ENCODE measurements around the gene SLC22A15. TPM values are rescaled to one million over a fixed set of nuclear protein-coding genes. Genes with fewer than 3 reads are reported as not detected.
A peak's percentile ranks its signal among the peaks of the same experiment; 100 is the strongest.
"Not testable (repeated sequence)": the region's sequence is repeated elsewhere in the genome, so short reads cannot be mapped to it uniquely, and the experiment has no call there.

SLC22A15 gene
- total RNA-seq, result 10.3 TPM

DNA sequence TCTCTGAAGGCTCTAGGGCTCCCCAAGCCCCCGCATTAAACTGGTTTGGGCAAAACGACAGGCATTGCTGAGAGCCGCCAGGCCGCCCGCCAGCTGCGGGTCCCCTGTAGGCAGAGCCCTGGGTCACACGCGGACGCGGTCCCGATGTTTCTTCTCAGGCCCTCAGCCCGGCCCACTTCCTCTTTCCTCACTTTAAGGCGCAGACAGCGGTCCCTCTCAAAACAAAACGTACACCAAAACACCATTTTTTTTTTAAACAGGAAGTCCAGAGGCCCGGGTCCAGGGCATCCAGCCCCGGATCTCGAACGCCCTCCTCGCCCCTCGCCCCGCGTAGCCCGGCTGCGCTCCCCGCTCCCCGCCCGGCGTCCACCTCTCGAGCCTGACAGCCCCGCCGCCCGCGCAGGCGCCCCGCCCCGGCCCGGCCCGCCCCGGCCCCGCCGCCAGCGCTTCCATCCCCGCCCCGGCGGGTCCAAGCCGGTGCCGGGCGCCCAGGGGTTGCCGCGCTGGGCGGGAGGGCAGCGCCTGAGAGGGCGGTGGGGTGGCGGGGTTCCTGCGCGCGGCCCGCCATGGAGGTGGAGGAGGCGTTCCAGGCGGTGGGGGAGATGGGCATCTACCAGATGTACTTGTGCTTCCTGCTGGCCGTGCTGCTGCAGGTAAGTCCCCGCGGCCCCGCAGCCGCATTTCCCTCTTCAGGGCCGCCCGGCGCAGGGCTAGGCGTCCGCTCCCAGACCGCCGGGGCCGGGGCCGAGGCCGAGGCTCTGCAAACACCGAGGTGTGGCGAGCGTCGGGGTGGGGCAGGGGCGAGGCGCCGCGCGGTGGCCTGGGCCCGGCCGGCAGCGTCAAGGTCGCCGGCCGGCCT, at the start of gene SLC22A15:
Gene SLC22A15, plus strand, starts transcription at position 452 of the 859 bp plus-strand sequence. Its CDS starts 115 bp downstream, at position 567.
- DNase-seq (ENCODE audit: low spot score), result peak; percentile 64

DNA sequence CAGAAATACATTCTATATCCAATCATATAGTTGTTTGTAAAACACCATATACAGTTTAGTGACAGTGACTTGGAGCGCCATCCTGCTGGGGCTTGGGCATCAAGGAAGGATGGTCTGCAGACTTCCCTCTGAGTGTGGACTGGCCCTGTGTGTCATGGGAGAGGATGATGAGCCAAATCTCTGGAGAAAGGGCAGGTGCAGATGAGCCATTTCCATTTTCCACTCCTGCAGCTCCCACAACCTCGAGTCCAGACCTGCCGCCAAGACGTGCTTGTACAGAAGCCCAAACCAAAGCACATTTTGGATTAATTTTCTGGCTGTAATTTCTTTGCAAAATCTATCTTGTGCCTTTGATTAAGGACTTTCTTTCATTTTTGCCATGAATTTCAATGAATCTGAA, 48.3 kb upstream of the SLC22A15 start:
- no peak for DNase-seq (ENCODE audit: low spot score)

DNA sequence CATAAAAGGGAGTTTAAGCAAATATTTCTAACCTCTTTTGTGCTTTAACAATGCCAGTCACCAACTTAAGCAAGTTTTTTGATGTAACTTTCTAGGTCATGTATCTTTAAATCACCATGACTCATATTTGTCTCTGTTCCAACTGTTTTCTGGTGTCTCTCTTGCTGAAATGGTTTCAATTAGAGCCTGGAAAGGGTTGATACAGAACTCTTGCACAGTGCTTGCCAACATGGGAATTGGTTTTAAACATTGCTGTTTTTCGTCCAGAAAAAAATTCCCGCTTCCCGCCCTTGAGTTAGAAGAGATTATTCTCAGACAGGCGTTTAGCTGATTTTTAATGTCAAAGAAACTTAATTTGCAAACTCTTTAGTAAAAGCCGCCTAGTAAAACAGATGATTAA, 46.4 kb upstream of the SLC22A15 start:
- no peak for DNase-seq (ENCODE audit: low spot score)

DNA sequence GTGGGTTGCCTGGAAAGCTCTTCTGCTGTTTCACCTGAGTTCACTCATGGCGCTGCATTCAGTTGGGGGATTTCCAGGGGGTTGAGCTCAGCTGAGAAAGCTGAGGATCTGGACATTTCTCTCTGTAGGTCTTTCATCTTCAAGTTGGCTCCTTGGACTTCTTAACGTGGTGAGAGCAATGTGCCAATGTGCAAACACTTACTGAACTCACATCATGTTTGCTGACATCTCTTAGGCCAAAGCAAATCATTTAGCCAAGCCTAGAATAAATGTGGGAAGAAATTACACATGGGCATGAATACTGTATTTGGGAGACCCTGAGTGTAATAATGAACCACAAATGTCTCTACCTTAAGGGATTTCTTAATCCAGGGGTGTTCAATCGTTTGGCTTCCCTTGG, 42.7 kb upstream of the SLC22A15 start:
- no peak for DNase-seq (ENCODE audit: low spot score)

DNA sequence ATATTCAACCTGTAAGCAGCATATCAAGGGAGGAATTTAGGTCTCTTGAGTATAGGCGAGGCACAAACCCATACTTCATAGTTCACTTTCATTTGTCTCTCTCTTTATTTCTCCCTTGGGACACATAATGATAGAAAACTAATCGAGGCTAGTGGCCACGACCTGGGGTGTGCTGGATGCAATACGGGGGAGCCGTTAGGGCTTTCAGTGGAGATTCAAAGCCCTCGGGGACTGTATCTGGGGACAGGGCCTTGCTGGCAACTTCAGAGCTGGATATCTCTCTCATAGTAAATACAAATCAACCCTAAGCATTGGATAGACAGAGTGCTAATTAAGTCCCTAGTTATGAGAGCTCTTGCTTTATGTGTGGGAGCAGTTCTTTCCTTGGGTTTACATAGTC, 36.9 kb upstream of the SLC22A15 start:
- DNase-seq (ENCODE audit: low spot score), result no peak

DNA sequence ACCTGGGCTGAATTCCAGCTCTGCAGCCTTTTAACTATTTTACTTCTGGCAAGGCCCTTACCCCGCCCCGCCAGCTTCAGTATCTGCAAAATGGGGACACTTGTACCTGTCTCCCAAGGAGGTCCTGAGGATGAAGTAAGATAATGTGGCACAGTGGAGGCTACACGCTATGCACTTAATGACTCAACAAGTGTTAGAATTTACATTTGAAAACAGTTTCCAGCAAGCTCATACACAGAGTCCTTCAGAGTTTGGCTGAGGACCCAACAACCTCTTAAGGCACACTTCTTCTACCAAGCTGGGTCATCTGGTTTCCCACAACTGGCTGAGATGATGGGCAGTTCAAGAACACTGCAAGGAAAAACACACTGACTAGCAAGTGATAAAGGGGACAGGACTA, 30.2 kb upstream of the SLC22A15 start:
- no peak for DNase-seq (ENCODE audit: low spot score)

DNA sequence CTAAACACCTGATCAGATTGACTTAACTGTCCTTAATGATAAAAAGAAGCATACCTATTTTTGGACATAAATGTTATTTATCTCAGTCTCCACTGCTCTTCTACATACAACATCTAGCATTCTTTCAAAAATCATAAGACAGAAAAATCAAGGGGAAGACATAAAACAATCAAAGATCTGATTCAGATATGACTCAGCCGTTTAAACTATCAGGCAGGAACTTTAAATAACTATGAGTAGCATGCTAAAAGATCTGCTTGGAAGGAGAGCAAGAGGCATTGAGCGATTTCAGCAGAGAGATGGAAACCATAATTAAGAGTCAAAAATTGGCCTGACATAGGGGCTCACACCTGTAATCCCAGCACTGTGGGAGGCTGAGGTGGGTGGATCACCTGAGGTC, 27.2 kb upstream of the SLC22A15 start:
- DNase-seq (ENCODE audit: low spot score), result no peak

DNA sequence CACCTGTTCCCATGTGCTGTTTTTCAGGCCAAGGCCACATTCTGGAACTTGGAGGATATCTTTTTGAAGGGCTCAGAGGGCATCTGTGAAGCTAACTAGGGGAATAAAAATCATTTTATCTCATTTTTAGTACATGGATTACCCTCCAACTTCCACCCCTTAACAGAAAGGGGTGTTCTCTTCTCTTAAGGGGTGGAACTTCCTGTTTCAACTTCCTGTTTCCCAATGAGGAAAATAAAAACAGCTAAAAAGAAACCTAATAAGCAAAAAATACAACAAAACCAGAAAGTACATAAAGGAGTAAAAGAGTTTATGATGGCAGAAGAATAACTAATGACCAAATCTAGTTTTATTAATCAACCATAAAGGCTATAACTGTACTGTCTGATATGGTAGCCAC, 24.8 kb upstream of the SLC22A15 start:
- DNase-seq (ENCODE audit: low spot score), result no peak

DNA sequence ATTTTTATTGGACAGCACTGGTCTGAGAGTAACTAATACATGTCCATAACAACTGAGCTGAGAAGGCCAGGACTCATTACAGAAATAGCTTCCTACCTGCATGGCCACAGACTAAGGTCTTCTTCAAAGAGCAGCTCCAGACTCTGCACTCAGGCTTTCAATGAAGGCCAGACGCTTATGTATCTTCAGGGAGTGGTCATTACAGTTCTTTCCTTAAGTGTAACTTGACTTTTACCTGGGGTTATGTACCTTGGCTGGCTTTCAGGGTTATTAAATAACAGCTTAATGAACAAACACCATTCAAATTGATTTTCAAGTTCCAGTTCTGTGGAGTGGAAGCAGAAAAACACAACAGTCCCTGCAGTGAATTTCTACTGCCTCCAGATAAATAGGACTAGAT, 23.8 kb upstream of the SLC22A15 start:
- DNase-seq (ENCODE audit: low spot score), result no peak

DNA sequence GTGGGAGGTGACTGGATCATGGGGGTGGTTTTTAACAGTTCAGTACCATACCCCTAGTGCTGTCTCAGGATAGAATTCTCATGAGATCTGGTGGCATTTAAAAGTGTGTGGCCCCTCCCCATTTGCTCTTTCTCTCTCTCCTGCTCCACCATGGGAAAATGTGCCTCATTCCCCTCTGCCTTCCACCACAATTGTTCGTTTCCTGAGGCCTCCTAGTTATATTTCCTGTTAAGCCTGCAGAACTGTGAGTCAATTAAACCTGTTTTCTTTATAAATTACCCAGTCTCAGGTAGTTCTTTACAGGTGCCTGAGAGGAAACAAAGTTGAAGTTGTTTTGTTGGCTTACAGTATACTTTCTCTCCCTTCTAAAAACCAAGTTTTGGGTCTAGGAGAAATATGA, 23.1 kb upstream of the SLC22A15 start:
- no peak for DNase-seq (ENCODE audit: low spot score)

DNA sequence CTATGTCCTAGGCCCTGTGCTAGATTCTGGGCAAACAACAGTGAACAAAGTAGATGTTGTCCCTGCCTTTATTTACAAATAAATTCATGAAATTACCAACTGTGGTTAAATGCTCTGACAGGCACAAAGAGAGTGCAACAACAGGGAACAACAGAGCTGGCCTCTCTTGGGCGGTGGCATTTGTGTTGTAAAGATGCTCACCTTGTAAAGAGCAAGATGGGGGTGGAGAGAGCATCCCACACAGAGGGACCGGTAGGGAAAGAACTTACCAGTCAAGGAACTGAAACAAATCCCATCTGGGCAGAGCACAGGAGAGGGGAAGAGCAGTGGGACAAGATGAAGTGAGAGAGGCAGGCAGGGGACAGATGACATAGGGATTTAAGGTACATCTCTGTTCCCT, 21.6 kb upstream of the SLC22A15 start:
- DNase-seq (ENCODE audit: low spot score), result no peak

DNA sequence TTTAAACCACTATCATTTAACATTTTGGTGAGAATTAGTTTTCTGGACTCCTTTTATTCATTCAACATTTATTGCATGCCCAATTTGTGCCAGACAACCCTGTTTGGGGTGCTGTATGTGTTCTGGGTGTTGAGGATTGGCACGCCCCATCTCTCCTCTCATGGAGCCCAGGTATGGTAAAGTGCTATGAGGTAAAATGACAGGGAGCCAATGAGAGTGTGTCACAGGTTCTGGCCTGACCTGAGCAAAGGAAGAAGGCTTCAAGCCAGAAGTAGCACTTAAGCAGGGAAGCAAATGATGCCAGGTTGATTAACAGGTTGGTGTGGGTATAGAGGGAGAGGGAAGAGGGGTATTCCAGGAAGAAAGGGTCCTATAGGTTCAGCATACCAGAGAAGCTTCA, 21.1 kb upstream of the SLC22A15 start:
- DNase-seq (ENCODE audit: low spot score), result no peak

DNA sequence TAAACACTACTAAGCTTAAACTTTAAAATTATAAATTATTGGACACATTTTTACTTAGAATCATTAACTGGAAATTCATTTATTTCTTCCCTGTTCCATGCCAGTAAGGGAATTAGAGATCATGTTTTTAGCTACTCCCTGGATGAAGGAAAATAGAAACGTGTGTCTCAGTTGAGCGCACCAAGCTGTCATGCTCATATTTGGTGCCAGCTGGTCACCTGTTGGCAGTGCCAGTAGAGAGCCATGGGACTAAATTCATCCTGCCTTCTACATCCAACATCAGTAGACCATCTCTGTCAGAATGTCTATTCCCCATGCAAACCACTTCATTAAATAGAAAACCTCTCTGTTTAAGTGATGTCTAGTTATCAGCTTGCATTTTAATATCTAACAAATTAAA, 17.4 kb upstream of the SLC22A15 start:
- DNase-seq (ENCODE audit: low spot score), result no peak

DNA sequence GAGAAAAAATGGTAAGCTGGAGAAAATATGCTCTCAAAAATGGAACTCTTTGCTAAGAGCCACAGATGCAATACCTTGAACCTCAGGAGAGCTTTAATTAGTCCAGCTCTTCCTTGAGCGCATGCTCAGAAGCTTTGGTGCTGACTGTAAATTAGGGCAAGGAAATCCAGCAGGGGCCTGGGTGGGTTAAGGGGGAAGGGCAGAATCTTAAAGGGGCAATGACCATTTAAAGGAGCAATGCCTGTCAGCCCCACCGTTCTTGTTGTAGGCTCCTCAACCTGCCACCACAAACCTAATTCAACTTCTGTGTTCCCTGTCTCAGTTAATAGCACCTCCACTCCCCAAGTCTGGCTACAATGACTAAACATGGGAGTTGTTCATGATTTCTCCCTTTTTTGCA, 6.8 kb upstream of the SLC22A15 start:
- DNase-seq (ENCODE audit: low spot score), result no peak

DNA sequence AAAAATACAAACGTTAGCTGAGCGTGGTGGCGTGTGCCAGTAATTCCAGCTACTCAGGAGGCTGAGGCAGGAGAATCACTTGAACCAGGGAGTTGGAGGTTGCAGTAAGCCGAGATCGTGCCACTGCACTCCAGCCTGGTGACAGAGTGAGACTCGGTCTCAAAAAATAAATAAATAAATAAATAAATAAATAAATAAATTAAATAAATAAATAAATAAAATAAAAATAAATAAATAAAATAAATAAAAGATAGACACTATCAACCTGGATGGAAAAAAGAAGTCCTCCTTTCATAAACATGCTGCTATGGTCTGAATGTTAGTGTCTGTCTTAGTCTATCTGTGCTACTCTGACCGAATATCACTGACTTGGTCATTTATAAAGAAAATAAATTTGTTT, 4.5 kb upstream of the SLC22A15 start:
- DNase-seq (ENCODE audit: low spot score), result not testable (repeated sequence)

DNA sequence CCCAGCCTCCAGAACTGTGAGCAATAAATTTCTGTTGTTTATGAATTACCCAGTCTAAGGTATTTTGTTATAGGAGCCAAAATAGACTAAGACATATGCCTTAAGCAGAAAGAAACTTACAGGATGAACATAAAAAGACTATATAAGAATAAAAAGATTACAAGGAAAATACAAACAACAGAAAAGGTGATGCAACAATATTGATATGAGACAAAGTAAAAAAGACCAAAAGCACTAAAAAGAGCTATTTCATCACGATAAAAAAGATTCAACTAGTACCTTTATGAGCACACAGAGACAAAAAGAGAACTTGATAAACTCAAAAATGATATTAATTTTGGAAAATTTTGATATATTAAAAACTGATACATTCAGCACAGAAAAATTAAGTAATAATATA, 3.2 kb upstream of the SLC22A15 start:
- no peak for DNase-seq (ENCODE audit: low spot score)

DNA sequence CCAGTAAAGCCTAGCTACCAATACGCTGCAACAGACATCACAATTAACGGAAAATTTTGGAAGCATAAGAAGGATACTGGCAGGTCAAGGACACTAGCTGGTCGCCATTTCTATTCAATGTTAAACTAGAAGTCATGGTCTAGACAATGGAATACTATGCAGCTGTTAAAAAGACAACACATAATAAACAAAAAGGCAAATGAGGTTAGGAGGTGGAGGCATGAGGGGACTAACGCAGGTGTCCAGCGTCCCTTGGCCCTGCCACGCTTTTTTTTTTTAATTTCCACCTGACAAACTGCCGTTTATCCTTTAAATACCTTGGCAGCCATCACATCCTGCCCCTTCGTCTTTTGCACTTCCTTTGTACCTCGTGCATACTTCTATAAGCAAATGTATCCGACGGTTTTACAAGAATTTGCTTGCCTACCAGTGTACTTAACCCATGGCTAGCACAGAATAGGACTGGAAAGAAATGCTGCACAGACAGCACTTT, 698 bp upstream of the SLC22A15 start:
- DNase-seq (ENCODE audit: low spot score), result no peak

DNA sequence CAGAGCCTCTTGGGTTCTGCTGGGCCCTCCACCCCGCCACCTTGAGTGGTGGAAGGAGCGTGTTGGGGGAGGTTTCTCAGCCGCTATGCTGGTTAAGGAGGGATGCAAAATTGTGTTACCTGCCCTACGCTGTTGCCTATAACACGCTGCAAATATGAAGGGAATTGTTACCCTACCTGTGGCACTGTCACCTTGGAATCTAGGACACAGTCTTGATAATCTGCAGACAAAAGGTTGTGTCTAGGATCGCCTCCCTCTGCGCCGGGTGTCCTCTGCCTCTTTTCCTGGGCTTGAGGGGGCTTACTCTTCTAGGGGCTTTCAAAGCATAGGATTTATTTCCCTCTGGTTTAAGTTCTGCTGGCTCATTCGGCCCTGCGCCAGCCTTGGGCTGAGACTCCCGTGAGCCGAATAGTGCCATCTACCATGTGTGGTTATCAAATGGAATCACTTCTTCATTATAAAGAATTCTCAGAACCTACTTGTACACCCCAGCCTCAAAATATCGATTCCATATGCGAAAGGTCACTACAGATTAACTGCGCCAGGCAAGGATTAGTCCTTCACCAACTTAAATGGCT, 697 bp downstream of the SLC22A15 start:
- no peak for DNase-seq (ENCODE audit: low spot score)

DNA sequence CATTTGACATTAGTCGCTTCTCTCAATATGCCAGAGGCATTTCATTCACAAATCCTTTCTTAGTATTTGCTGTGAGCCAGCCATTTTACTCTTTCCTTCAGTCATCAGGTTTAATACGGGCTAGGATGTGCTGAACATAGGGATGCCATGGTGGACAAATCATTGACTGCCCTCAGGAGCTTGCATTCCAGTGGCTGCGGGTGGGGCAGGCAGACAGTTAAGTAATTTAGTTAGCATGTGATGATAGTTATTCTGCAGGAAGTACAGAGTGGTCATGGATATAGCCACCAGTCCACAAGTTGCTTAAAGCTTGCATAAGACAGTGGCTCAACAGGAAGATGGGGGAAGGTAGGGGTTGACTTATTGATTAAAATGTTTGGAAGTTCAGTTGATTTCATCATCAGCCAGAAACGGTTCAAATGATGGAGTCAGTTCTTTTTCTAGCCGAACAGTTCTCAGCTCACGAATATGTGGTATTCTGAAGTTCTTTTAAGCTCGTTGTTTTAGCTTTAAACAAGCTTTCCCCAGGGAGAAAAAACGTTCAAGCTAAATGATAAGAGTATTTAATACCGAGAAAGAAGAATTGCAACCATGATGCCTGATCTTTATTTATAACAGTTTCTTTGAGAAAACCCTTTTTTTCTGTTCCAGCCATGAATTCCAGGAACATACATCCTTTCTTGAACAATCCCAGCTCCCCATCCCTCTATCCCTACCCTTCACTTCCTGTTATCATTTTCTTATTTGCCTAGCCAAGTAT, 1.4 kb downstream of the SLC22A15 start:
- no peak for DNase-seq (ENCODE audit: low spot score)

DNA sequence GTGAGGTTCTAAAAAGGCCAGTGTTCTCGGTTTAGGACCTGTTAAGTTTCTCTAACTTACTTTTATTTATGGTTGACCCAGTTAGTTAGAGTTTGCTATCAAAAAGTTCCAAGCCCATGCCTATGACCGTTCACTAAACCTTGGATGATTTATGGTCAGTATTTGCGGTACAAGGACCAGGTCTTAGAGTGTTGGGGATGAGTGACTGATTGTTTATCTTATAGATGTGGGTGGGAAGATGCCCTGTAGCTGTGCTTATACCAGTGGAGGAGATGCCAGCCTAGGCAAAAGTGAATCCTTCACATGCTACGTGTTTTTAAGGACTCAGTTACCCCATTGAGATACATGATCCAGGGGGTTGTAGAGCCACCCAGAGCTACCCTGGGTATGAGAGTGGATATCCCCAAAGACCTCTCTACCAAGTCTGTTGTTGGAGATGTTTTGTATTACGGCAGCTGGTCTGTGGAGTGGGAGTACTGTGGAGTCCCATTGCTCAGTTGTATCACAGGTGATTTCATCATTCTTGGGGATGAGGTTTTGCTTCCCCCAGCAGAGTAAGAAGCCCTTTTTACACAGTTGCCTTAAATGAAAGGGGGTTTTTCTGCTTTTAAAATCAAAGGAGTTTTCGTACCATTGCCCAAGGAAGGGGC, 2.1 kb downstream of the SLC22A15 start:
- no peak for DNase-seq (ENCODE audit: low spot score)

DNA sequence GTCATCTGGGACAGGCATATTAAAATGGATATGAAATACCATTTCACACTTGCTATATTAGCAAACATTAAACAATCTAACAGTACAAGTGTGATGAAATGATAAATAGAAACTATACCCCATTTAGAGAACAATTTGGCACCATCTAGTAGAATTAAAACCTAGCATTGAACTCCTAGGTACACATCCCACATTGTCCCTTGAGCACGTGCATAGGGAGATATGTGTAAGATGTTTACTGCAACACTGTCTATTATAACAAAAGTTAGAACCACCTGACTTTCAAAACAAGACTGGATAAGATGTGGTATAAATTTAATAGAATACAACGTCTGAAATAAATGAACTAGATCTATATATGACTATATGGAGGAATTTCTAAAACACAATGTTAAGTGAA, 3.8 kb downstream of the SLC22A15 start:
- DNase-seq (ENCODE audit: low spot score), result no peak

Measured in ureter (tissue), 1 donor.